ENCODE results near the gene REEP2. TPM values are rescaled to one million over a fixed set of nuclear protein-coding genes. Genes with fewer than 3 reads are reported as not detected.

Gene REEP2
- total and polyA plus RNA-seq, 4 donors = 0.08 to 0.28 (median 0.12) TPM; not detected in 1

DNA sequence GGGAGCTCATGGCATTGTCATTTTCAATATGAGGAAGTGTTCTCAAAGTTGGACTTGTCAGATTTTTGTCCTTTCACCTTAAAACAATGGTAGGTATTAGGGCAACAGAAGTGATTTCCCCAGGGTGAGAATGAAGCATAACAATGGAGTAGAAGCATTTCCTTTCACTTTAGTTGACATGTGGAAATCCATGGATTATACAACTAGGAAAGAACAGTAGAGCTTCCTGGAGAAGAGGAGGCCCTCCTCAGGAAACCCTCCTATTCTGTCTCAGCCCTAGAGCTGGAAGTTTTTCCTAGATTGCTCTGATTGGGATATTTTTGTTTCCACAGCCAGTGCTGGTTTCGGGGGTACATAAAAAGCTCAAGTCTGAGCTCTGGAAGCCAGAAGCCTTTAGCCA is 13.8 kb upstream of the REEP2 start:
- no peak for DNase-seq (ENCODE audit: low spot score)
- TF ChIP-seq FOXA2 (IDR thresholded peaks at IDR 0.05) = no peak
- TF ChIP-seq, protein P1, sequence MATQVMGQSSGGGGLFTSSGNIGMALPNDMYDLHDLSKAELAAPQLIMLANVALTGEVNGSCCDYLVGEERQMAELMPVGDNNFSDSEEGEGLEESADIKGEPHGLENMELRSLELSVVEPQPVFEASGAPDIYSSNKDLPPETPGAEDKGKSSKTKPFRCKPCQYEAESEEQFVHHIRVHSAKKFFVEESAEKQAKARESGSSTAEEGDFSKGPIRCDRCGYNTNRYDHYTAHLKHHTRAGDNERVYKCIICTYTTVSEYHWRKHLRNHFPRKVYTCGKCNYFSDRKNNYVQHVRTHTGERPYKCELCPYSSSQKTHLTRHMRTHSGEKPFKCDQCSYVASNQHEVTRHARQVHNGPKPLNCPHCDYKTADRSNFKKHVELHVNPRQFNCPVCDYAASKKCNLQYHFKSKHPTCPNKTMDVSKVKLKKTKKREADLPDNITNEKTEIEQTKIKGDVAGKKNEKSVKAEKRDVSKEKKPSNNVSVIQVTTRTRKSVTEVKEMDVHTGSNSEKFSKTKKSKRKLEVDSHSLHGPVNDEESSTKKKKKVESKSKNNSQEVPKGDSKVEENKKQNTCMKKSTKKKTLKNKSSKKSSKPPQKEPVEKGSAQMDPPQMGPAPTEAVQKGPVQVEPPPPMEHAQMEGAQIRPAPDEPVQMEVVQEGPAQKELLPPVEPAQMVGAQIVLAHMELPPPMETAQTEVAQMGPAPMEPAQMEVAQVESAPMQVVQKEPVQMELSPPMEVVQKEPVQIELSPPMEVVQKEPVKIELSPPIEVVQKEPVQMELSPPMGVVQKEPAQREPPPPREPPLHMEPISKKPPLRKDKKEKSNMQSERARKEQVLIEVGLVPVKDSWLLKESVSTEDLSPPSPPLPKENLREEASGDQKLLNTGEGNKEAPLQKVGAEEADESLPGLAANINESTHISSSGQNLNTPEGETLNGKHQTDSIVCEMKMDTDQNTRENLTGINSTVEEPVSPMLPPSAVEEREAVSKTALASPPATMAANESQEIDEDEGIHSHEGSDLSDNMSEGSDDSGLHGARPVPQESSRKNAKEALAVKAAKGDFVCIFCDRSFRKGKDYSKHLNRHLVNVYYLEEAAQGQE (IDR thresholded peaks at IDR 0.05) = no peak
- TF ChIP-seq, protein P2, sequence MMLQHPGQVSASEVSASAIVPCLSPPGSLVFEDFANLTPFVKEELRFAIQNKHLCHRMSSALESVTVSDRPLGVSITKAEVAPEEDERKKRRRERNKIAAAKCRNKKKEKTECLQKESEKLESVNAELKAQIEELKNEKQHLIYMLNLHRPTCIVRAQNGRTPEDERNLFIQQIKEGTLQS (IDR thresholded peaks at IDR 0.05) = no peak
- no peak for TF ChIP-seq RAD21 (IDR thresholded peaks at IDR 0.05)
- no peak for TF ChIP-seq TAF1 (conservative IDR thresholded peaks at IDR 0.05)
- TF ChIP-seq RXRA (IDR thresholded peaks at IDR 0.05) = no peak
- TF ChIP-seq, protein P3, sequence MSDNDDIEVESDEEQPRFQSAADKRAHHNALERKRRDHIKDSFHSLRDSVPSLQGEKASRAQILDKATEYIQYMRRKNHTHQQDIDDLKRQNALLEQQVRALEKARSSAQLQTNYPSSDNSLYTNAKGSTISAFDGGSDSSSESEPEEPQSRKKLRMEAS (IDR thresholded peaks at IDR 0.05) = no peak
- no peak for TF ChIP-seq YY1 (IDR thresholded peaks at IDR 0.05)
- TF ChIP-seq HNF4A (conservative IDR thresholded peaks at IDR 0.05) = no peak
- TF ChIP-seq JUND (IDR thresholded peaks at IDR 0.05) = no peak
- 93% methylated on average over 1 of the region's 1 CpG for WGBS
- Histone ChIP-seq H3K9me3 (ENCODE audit: control insufficient read depth in 4 of 4, low read length in 3 of 4) (no peaks in the 10 kb centered on the region), H3K4me3 (ENCODE audit: low read depth in 1 of 3, low read length in 3 of 3) (no peak overlapping the region), H3K36me3 (ENCODE audit: control insufficient read depth in 4 of 4, insufficient read depth in 3 of 4, low read depth in 1 of 4, low read length in 3 of 4) (peaks cover 28 to 82% (median 72%) of the 10 kb centered on the region in 4 donors), H3K27ac (ENCODE audit: low read depth in 1 of 2, low read length in 2 of 2) (no peak overlapping the region), H3K27me3 (ENCODE audit: control insufficient read depth in 4 of 4, insufficient read depth in 4 of 4, low read length in 3 of 4) (no peaks in the 10 kb centered on the region), H3K9ac (ENCODE audit: low read depth in 1 of 2, low read length in 2 of 2) (no peak overlapping the region), H3K4me1 (ENCODE audit: control insufficient read depth in 4 of 4, insufficient read depth in 4 of 4, low read length in 3 of 4) (no peaks in the 10 kb centered on the region)

DNA sequence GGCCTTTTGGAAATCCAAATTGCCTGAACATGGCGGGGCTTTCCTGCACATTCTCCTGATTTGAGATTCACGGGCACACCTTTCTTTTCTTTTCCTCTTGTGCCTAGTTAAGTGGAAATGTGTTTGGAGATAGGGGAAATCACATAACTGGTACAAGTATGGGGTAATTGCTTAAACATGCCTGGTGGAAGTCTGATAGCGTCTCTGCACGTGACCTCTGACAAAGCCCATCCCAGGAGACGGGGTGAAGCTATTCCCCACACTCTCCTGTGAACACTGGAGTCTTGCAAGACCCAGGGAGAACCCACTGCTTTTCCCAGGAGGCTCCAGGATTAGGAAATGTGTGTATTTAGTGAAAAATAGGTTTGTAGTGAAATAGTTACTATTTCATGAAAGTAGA is 2.9 kb upstream of the REEP2 start:
- Histone ChIP-seq H3K4me1 (ENCODE audit: control insufficient read depth in 4 of 4, insufficient read depth in 4 of 4, low read length in 3 of 4) (peaks cover 3 to 6% (median 4%) of the 10 kb centered on the region in 4 donors), H3K36me3 (ENCODE audit: control insufficient read depth in 4 of 4, insufficient read depth in 3 of 4, low read depth in 1 of 4, low read length in 3 of 4) (peaks cover 7 to 47% (median 40%) of the 10 kb centered on the region in 4 donors), H3K27ac (ENCODE audit: low read depth in 1 of 2, low read length in 2 of 2) (no peak overlapping the region), H3K4me3 (ENCODE audit: low read depth in 1 of 3, low read length in 3 of 3) (no peak overlapping the region), H3K27me3 (ENCODE audit: control insufficient read depth in 4 of 4, insufficient read depth in 4 of 4, low read length in 3 of 4) (no peaks in the 10 kb centered on the region), H3K9me3 (ENCODE audit: control insufficient read depth in 4 of 4, low read length in 3 of 4) (no peaks in the 10 kb centered on the region), H3K9ac (ENCODE audit: low read depth in 1 of 2, low read length in 2 of 2) (no peak overlapping the region)
- 94% methylated on average over 5 of the region's 5 CpGs for WGBS
- DNase-seq (ENCODE audit: low spot score) = no peak
- no peak for TF ChIP-seq HNF4G (IDR thresholded peaks at IDR 0.05)

DNA sequence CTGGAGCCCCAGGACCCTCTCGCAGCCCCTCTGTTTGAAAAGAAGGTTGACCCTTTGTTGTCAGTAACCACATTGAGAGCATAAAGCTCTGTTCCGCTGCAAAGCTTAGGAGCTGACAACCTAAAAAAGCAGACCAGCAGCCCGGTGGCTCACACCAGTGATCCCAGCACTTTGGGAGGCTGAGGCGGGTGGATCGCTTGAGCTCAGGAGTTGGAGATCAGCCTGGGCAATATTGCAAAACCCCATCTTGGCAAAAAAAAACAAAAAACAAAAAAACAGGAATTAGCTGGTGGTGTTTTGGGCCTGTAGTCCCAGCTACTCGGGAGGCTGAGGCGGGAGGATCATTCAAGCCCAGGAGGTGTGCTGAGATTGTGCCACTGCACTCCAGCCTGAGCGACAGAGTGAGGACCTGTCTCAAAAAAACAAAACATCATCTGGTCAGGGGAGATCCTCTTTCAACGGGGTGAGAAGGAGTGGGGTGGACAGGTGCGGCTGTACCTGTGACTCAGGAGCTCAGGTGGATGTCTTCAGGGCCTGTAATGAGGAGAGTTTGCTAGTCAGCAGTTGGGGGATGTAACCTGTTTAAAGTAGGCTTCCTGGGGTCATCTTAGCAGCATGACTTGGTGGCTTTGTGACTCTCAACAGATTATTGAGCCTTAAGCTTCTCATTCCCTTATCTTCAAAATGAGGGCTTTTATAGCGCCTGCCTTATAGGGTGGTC is 694 bp upstream of the REEP2 start:
- H3K36me3 ChIP-seq (ENCODE audit: control insufficient read depth in 4 of 4, insufficient read depth in 3 of 4, low read depth in 1 of 4, low read length in 3 of 4) = peaks cover 7 to 29% (median 24%) of the 10 kb centered on the region in 4 donors
- H3K27ac ChIP-seq (ENCODE audit: low read depth in 1 of 2, low read length in 2 of 2) = no peak overlapping the region
- no peaks in the 10 kb centered on the region for H3K27me3 ChIP-seq (ENCODE audit: control insufficient read depth in 4 of 4, insufficient read depth in 4 of 4, low read length in 3 of 4)
- H3K9ac ChIP-seq (ENCODE audit: low read depth in 1 of 2, low read length in 2 of 2) = no peak overlapping the region
- no peak for DNase-seq (ENCODE audit: low spot score)
- H3K4me3 ChIP-seq (ENCODE audit: low read depth in 1 of 3, low read length in 3 of 3) = peak overlapping the region in 1 of 3 donors; percentile 58
- no peaks in the 10 kb centered on the region for H3K9me3 ChIP-seq (ENCODE audit: control insufficient read depth in 4 of 4, low read length in 3 of 4)
- TF ChIP-seq JUND (IDR thresholded peaks at IDR 0.05) = no peak
- no peak for TF ChIP-seq RAD21 (IDR thresholded peaks at IDR 0.05)
- TF ChIP-seq, protein P4, sequence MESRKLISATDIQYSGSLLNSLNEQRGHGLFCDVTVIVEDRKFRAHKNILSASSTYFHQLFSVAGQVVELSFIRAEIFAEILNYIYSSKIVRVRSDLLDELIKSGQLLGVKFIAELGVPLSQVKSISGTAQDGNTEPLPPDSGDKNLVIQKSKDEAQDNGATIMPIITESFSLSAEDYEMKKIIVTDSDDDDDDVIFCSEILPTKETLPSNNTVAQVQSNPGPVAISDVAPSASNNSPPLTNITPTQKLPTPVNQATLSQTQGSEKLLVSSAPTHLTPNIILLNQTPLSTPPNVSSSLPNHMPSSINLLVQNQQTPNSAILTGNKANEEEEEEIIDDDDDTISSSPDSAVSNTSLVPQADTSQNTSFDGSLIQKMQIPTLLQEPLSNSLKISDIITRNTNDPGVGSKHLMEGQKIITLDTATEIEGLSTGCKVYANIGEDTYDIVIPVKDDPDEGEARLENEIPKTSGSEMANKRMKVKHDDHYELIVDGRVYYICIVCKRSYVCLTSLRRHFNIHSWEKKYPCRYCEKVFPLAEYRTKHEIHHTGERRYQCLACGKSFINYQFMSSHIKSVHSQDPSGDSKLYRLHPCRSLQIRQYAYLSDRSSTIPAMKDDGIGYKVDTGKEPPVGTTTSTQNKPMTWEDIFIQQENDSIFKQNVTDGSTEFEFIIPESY (IDR thresholded peaks at IDR 0.05) = no peak
- WGBS = 81% methylated on average over 11 of the region's 11 CpGs
- peaks cover 3 to 6% (median 4%) of the 10 kb centered on the region in 4 donors for H3K4me1 ChIP-seq (ENCODE audit: control insufficient read depth in 4 of 4, insufficient read depth in 4 of 4, low read length in 3 of 4)

Data from liver (tissue), 9 donors.